ENCODE results near the gene TAF6L.

Gene TAF6L

GRCh38 chr11:62778441-62778840, 7.2 kb downstream of the TAF6L start:
- H3K27me3 ChIP-seq (ENCODE audit: insufficient read depth, low read length): no peaks in the 10 kb centered on the region
- peaks cover 57% of the 10 kb centered on the region for H3K36me3 ChIP-seq (ENCODE audit: insufficient read depth, low read length)
- no peak overlapping the region for H2AFZ ChIP-seq (ENCODE audit: low read depth, low read length)
- no peaks in the 10 kb centered on the region for H3K9me3 ChIP-seq (ENCODE audit: low read length)
- no peak overlapping the region for H3K4me3 ChIP-seq (ENCODE audit: low read length)
- H3K4me1 ChIP-seq (ENCODE audit: insufficient read depth, low read length): no peaks in the 10 kb centered on the region

- Histone ChIP-seq H3K36me3 (ENCODE audit: insufficient read depth, low read length) (peaks cover 37% of the 10 kb centered on the region), H3K27me3 (ENCODE audit: insufficient read depth, low read length) (no peaks in the 10 kb centered on the region), H2AFZ (ENCODE audit: low read depth, low read length) (no peak overlapping the region), H3K4me3 (ENCODE audit: low read length) (no peak overlapping the region), H3K9me3 (ENCODE audit: low read length) (no peaks in the 10 kb centered on the region), H3K4me1 (ENCODE audit: insufficient read depth, low read length) (peaks cover 4% of the 10 kb centered on the region)
Observed at GRCh38 chr11:62782753-62783152, 11.6 kb downstream of the TAF6L start.

GRCh38 chr11:62786318-62787004, 15.3 kb downstream of the TAF6L start:
- H3K36me3 ChIP-seq (ENCODE audit: insufficient read depth, low read length): peaks cover 48% of the 10 kb centered on the region
- H2AFZ ChIP-seq (ENCODE audit: low read depth, low read length): no peak overlapping the region
- H3K9me3 ChIP-seq (ENCODE audit: low read length): no peaks in the 10 kb centered on the region
- no peaks in the 10 kb centered on the region for H3K27me3 ChIP-seq (ENCODE audit: insufficient read depth, low read length)
- peak overlapping the region; percentile 95 for H3K4me3 ChIP-seq (ENCODE audit: low read length)
- H3K4me1 ChIP-seq (ENCODE audit: insufficient read depth, low read length): peaks cover 16% of the 10 kb centered on the region

- H3K36me3 ChIP-seq (ENCODE audit: insufficient read depth, low read length): peaks cover 45% of the 10 kb centered on the region
Observed at GRCh38 chr11:62787005-62787759, 16.0 kb downstream of the TAF6L start, which contains the start of gene TMEM179B. Gene TMEM179B, plus strand, starts transcription at chr11:62787402. Its CDS starts 30 bp downstream, at chr11:62787432.

GRCh38 chr11:62788991-62789390, 17.8 kb downstream of the TAF6L start:
- Histone ChIP-seq H3K9me3 (ENCODE audit: low read length) (no peaks in the 10 kb centered on the region), H3K4me3 (ENCODE audit: low read length) (no peak overlapping the region), H3K27me3 (ENCODE audit: insufficient read depth, low read length) (no peaks in the 10 kb centered on the region), H3K36me3 (ENCODE audit: insufficient read depth, low read length) (peaks cover 44% of the 10 kb centered on the region), H3K4me1 (ENCODE audit: insufficient read depth, low read length) (peaks cover 25% of the 10 kb centered on the region), H2AFZ (ENCODE audit: low read depth, low read length) (no peak overlapping the region)

More at GRCh38 chr11:62787005-62787759, 16.0 kb downstream of the TAF6L start, which contains the start of gene TMEM179B:
- peaks cover 20% of the 10 kb centered on the region for H3K4me1 ChIP-seq (ENCODE audit: insufficient read depth, low read length)
- peak within 1 kb of the TSS; percentile 95 for H3K4me3 ChIP-seq (ENCODE audit: low read length)
- H2AFZ ChIP-seq (ENCODE audit: low read depth, low read length): no peak within 1 kb of the TSS
- H3K9me3 ChIP-seq (ENCODE audit: low read length): no peaks in the 10 kb centered on the region
- no peaks in the 10 kb centered on the region for H3K27me3 ChIP-seq (ENCODE audit: insufficient read depth, low read length)

GRCh38 chr11:62789576-62789975, 18.4 kb downstream of the TAF6L start:
- Histone ChIP-seq H3K36me3 (ENCODE audit: insufficient read depth, low read length) (peaks cover 50% of the 10 kb centered on the region), H3K4me3 (ENCODE audit: low read length) (no peak overlapping the region), H2AFZ (ENCODE audit: low read depth, low read length) (no peak overlapping the region), H3K27me3 (ENCODE audit: insufficient read depth, low read length) (no peaks in the 10 kb centered on the region), H3K4me1 (ENCODE audit: insufficient read depth, low read length) (peaks cover 25% of the 10 kb centered on the region), H3K9me3 (ENCODE audit: low read length) (no peaks in the 10 kb centered on the region)

- no peak within 1 kb of the TSS for H2AFZ ChIP-seq (ENCODE audit: low read depth, low read length)
- H3K4me1 ChIP-seq (ENCODE audit: insufficient read depth, low read length): peaks cover 21% of the 10 kb centered on the region
- peaks cover 62% of the 10 kb centered on the region for H3K36me3 ChIP-seq (ENCODE audit: insufficient read depth, low read length)
- H3K4me3 ChIP-seq (ENCODE audit: low read length): peak within 1 kb of the TSS; percentile 67
- H3K27me3 ChIP-seq (ENCODE audit: insufficient read depth, low read length): no peaks in the 10 kb centered on the region
- H3K9me3 ChIP-seq (ENCODE audit: low read length): no peaks in the 10 kb centered on the region
Observed at GRCh38 chr11:62791501-62792201, 20.5 kb downstream of the TAF6L start, which contains the start of gene TMEM223. Gene TMEM223, minus strand, starts transcription at chr11:62792006. Its CDS starts 12 bp downstream, at chr11:62791994.

- H3K9me3 ChIP-seq (ENCODE audit: low read length): no peaks in the 10 kb centered on the region
- H3K4me3 ChIP-seq (ENCODE audit: low read length): peak overlapping the region; percentile 67
- peaks cover 21% of the 10 kb centered on the region for H3K4me1 ChIP-seq (ENCODE audit: insufficient read depth, low read length)
- no peaks in the 10 kb centered on the region for H3K27me3 ChIP-seq (ENCODE audit: insufficient read depth, low read length)
- H3K36me3 ChIP-seq (ENCODE audit: insufficient read depth, low read length): peaks cover 68% of the 10 kb centered on the region
- no peak overlapping the region for H2AFZ ChIP-seq (ENCODE audit: low read depth, low read length)
Observed at GRCh38 chr11:62792202-62792575, 21.0 kb downstream of the TAF6L start.

GRCh38 chr11:62794201-62794775, 23.1 kb downstream of the TAF6L start:
- Histone ChIP-seq H2AFZ (ENCODE audit: low read depth, low read length) (no peak overlapping the region), H3K4me1 (ENCODE audit: insufficient read depth, low read length) (peaks cover 21% of the 10 kb centered on the region), H3K36me3 (ENCODE audit: insufficient read depth, low read length) (peaks cover 81% of the 10 kb centered on the region), H3K27me3 (ENCODE audit: insufficient read depth, low read length) (no peaks in the 10 kb centered on the region), H3K9me3 (ENCODE audit: low read length) (no peaks in the 10 kb centered on the region), H3K4me3 (ENCODE audit: low read length) (no peak overlapping the region)

GRCh38 chr11:62796281-62796680, 25.1 kb downstream of the TAF6L start:
- peaks cover 83% of the 10 kb centered on the region for H3K36me3 ChIP-seq (ENCODE audit: insufficient read depth, low read length)
- no peaks in the 10 kb centered on the region for H3K27me3 ChIP-seq (ENCODE audit: insufficient read depth, low read length)
- H3K4me3 ChIP-seq (ENCODE audit: low read length): no peak overlapping the region
- H3K9me3 ChIP-seq (ENCODE audit: low read length): no peaks in the 10 kb centered on the region
- no peak overlapping the region for H2AFZ ChIP-seq (ENCODE audit: low read depth, low read length)
- peaks cover 11% of the 10 kb centered on the region for H3K4me1 ChIP-seq (ENCODE audit: insufficient read depth, low read length)

GRCh38 chr11:62799486-62799885, 28.3 kb downstream of the TAF6L start:
- Histone ChIP-seq H3K9me3 (ENCODE audit: low read length) (no peaks in the 10 kb centered on the region), H3K27me3 (ENCODE audit: insufficient read depth, low read length) (no peaks in the 10 kb centered on the region), H3K36me3 (ENCODE audit: insufficient read depth, low read length) (peaks cover 83% of the 10 kb centered on the region), H3K4me3 (ENCODE audit: low read length) (no peak overlapping the region), H2AFZ (ENCODE audit: low read depth, low read length) (no peak overlapping the region), H3K4me1 (ENCODE audit: insufficient read depth, low read length) (peaks cover 10% of the 10 kb centered on the region)

GRCh38 chr11:62801071-62801470, 29.9 kb downstream of the TAF6L start:
- Histone ChIP-seq H3K4me3 (ENCODE audit: low read length) (no peak overlapping the region), H3K36me3 (ENCODE audit: insufficient read depth, low read length) (peaks cover 67% of the 10 kb centered on the region), H3K27me3 (ENCODE audit: insufficient read depth, low read length) (no peaks in the 10 kb centered on the region), H3K4me1 (ENCODE audit: insufficient read depth, low read length) (peaks cover 14% of the 10 kb centered on the region), H2AFZ (ENCODE audit: low read depth, low read length) (no peak overlapping the region), H3K9me3 (ENCODE audit: low read length) (no peaks in the 10 kb centered on the region)

All from neuron (in vitro differentiated cells).